ENCODE measurements around the gene SMIM27.
A peak's percentile ranks its signal among the peaks of the same experiment; 100 is the strongest.
"Not testable (repeated sequence)": the region's sequence is repeated elsewhere in the genome, so short reads cannot be mapped to it uniquely, and the experiment has no call there.

SMIM27 gene

GRCh38 chr9:32552172-32552872, at the start of gene SMIM27, which contains the start of gene TOPORS:
TSS of gene SMIM27 (plus strand) at chr9:32552327. CDS start at chr9:32552435, 108 bp downstream.
TSS of gene TOPORS (minus strand) at chr9:32552586. CDS start at chr9:32552436, 150 bp downstream.
- DNase-seq (ENCODE audit: low read depth in 2 of 3, low spot score in 1 of 3) = peak; percentile 81 to 88 (median 87)

- DNase-seq (ENCODE audit: low read depth in 2 of 3, low spot score in 1 of 3) = no peak
Measured at GRCh38 chr9:32502464-32502863, 49.7 kb upstream of the SMIM27 start.

GRCh38 chr9:32503008-32503407, 49.1 kb upstream of the SMIM27 start:
- DNase-seq (ENCODE audit: low read depth in 2 of 3, low spot score in 1 of 3) = no peak

- DNase-seq (ENCODE audit: low read depth in 2 of 3, low spot score in 1 of 3) = no peak
Measured at GRCh38 chr9:32508728-32509127, 43.4 kb upstream of the SMIM27 start.

GRCh38 chr9:32516241-32516640, 35.9 kb upstream of the SMIM27 start:
- DNase-seq (ENCODE audit: low read depth in 2 of 3, low spot score in 1 of 3) = no peak

GRCh38 chr9:32518276-32518675, 33.9 kb upstream of the SMIM27 start:
- DNase-seq (ENCODE audit: low read depth in 2 of 3, low spot score in 1 of 3) = no peak

GRCh38 chr9:32523910-32524309, 28.2 kb upstream of the SMIM27 start:
- DNase-seq (ENCODE audit: low read depth in 2 of 3, low spot score in 1 of 3) = no peak

- not testable (repeated sequence) for DNase-seq (ENCODE audit: low read depth in 2 of 3, low spot score in 1 of 3)
Measured at GRCh38 chr9:32524558-32524891, 27.6 kb upstream of the SMIM27 start.

- peak in 1 of 3 donors; percentile 1 for DNase-seq (ENCODE audit: low read depth in 2 of 3, low spot score in 1 of 3)
Measured at GRCh38 chr9:32524892-32525708, 27.0 kb upstream of the SMIM27 start.

- DNase-seq (ENCODE audit: low read depth in 2 of 3, low spot score in 1 of 3) = no peak
Measured at GRCh38 chr9:32525709-32526030, 26.5 kb upstream of the SMIM27 start.

GRCh38 chr9:32526041-32526706, 26.0 kb upstream of the SMIM27 start, which contains the start of gene RIGI:
TSS of gene RIGI (minus strand) at chr9:32526196. CDS start at chr9:32526166, 30 bp downstream.
- peak; percentile 58 to 73 (median 60) for DNase-seq (ENCODE audit: low read depth in 2 of 3, low spot score in 1 of 3)

- no peak for DNase-seq (ENCODE audit: low read depth in 2 of 3, low spot score in 1 of 3)
Measured at GRCh38 chr9:32526707-32527048, 25.4 kb upstream of the SMIM27 start.

- DNase-seq (ENCODE audit: low read depth in 2 of 3, low spot score in 1 of 3) = no peak
Measured at GRCh38 chr9:32533336-32533735, 18.8 kb upstream of the SMIM27 start.

GRCh38 chr9:32533816-32534215, 18.3 kb upstream of the SMIM27 start:
- no peak for DNase-seq (ENCODE audit: low read depth in 2 of 3, low spot score in 1 of 3)

- DNase-seq (ENCODE audit: low read depth in 2 of 3, low spot score in 1 of 3) = no peak
Measured at GRCh38 chr9:32543047-32543446, 9.1 kb upstream of the SMIM27 start.

- DNase-seq (ENCODE audit: low read depth in 2 of 3, low spot score in 1 of 3) = no peak
Measured at GRCh38 chr9:32545884-32546283, 6.2 kb upstream of the SMIM27 start.

- not testable (repeated sequence) for DNase-seq (ENCODE audit: low read depth in 2 of 3, low spot score in 1 of 3)
Measured at GRCh38 chr9:32548213-32548612, 3.9 kb upstream of the SMIM27 start.

GRCh38 chr9:32550150-32550561, 2.0 kb upstream of the SMIM27 start:
- DNase-seq (ENCODE audit: low read depth in 2 of 3, low spot score in 1 of 3) = no peak

- DNase-seq (ENCODE audit: low read depth in 2 of 3, low spot score in 1 of 3) = peak; percentile 80 to 85 (median 84)
Measured at GRCh38 chr9:32550562-32551275, 1.4 kb upstream of the SMIM27 start.

- DNase-seq (ENCODE audit: low read depth in 2 of 3, low spot score in 1 of 3) = peak; percentile 24 to 53 (median 42)
Measured at GRCh38 chr9:32551276-32552051, 663 bp upstream of the SMIM27 start.
